Breast epithelium (tissue), 3 donors: ENCODE data around the gene CA10.

Experiments
- CTCF ChIP-seq, 3 donors: fragments of 450-650 bp; IDR thresholded peaks; one replicate each; pipeline ENCODE4 v1.5.1; 2016 to 2017; ENCODE audit warnings: antibody characterized with exemption in 3 of 3, mild to moderate bottlenecking in 3 of 3, moderate library complexity in 3 of 3
- POLR2AphosphoS5 ChIP-seq, 3 donors: sonication (generic); formaldehyde crosslinking; IDR thresholded peaks; one replicate each; pipeline ENCODE4 v1.6.1; 2017; ENCODE audit warnings: antibody characterized with exemption in 3 of 3

GRCh38 chr17:52048137-52048898, 110.2 kb downstream of the CA10 start:
- TF ChIP-seq POLR2AphosphoS5 (IDR thresholded peaks at IDR 0.05) (no peak), CTCF (IDR thresholded peaks at IDR 0.05) (no peak)
